AG09319 (cell line): ENCODE results near the gene TMUB2.

Source experiments
- DNase-seq: peaks from one replicate; pipeline ENCODE4 v3.0.0-alpha.2; 2010; ENCODE audit warnings: low read depth; ENCODE audit errors: extremely low read depth
- CTCF ChIP-seq: IDR thresholded peaks from 2 replicates; pipeline ENCODE4 v1.5.1; 2011; ENCODE audit warnings: low read depth, mild to moderate bottlenecking, inconsistent platforms, low read length, moderate library complexity

The TMUB2 gene

GRCh38 chr17:44218344-44219107, 31.8 kb downstream of the TMUB2 start:
- peak; percentile 44 for TF ChIP-seq CTCF

GRCh38 chr17:44219108-44219615, 32.4 kb downstream of the TMUB2 start:
- no peak for DNase-seq

More at GRCh38 chr17:44218344-44219107, 31.8 kb downstream of the TMUB2 start:
- peak; percentile 78 for DNase-seq

GRCh38 chr17:44219616-44220212, 32.9 kb downstream of the TMUB2 start, which contains the start of gene UBTF:
Gene UBTF (minus strand): TSS chr17:44219675. CDS start chr17:44218229, 1,446 bp downstream.
- no peak for TF ChIP-seq CTCF
- DNase-seq, result no peak

More at GRCh38 chr17:44219108-44219615, 32.4 kb downstream of the TMUB2 start:
- TF ChIP-seq CTCF, result peak; percentile 8

GRCh38 chr17:44220213-44221083, 33.7 kb downstream of the TMUB2 start:
- DNase-seq, result no peak
- no peak for TF ChIP-seq CTCF

- no peak for DNase-seq
- no peak for TF ChIP-seq CTCF
These were observed 34.5 kb downstream of the TMUB2 start for GRCh38 chr17:44221084-44221861.

- no peak for DNase-seq
- TF ChIP-seq CTCF, result no peak
These were observed 35.0 kb downstream of the TMUB2 start for GRCh38 chr17:44221862-44222111.
